Neural cell (in vitro differentiated cells): ENCODE measurements around the gene IFNE. TPM values are rescaled to one million over a fixed set of nuclear protein-coding genes. Genes with fewer than 3 reads are reported as not detected.

Experiments
- H2AFZ ChIP-seq: fragments of 200-600, 300-800 bp; sonication (generic), shearing (Covaris generic); 2 replicates; pipeline ENCODE4 v1.6.0; 2014; ENCODE audit warnings: low read depth, mild to moderate bottlenecking, antibody characterized with exemption, low read length, moderate library complexity
- H3F3A ChIP-seq: fragments of 200-600 bp; shearing (Covaris generic); 2 replicates; pipeline ENCODE4 v1.6.1; 2016; ENCODE audit warnings: mild to moderate bottlenecking, moderate library complexity, mixed read lengths, antibody characterized with exemption, low read length; ENCODE audit not compliant: insufficient read depth, poor library complexity, severe bottlenecking
- H3K27ac ChIP-seq: fragments of 200-600, 300-800 bp; sonication (generic), shearing (Covaris generic); 2 replicates; pipeline ENCODE4 v1.5.1; 2014; ENCODE audit warnings: mild to moderate bottlenecking, low read length, moderate library complexity
- H3K27me3 ChIP-seq: fragments of 300-800, 200-600 bp; sonication (generic), shearing (Covaris generic); 2 replicates; pipeline ENCODE4 v1.6.0; 2014; ENCODE audit warnings: mild to moderate bottlenecking, low read depth, low read length, moderate library complexity; ENCODE audit not compliant: insufficient read depth
- H3K36me3 ChIP-seq: fragments of 300-800, 200-600 bp; sonication (generic), shearing (Covaris generic); 2 replicates; pipeline ENCODE4 v1.5.1; 2014; ENCODE audit warnings: mild to moderate bottlenecking, antibody characterized with exemption, low read length, moderate library complexity; ENCODE audit not compliant: insufficient read depth
- H3K4me2 ChIP-seq: fragments of 300-800, 200-600 bp; sonication (generic), shearing (Covaris generic); 2 replicates; pipeline ENCODE4 v1.6.0; 2014; ENCODE audit warnings: mild to moderate bottlenecking, low read length
- H3K4me3 ChIP-seq: fragments of 300-800, 200-600 bp; sonication (generic), shearing (Covaris generic); 2 replicates; pipeline ENCODE4 v1.5.1; 2014; ENCODE audit warnings: mild to moderate bottlenecking, low read length, moderate library complexity
- H3K79me2 ChIP-seq: fragments of 200-600 bp; shearing (Covaris generic); replicated peaks from 2 replicates; pipeline ENCODE4 v1.6.0; 2014; ENCODE audit warnings: mild to moderate bottlenecking, low read length, moderate library complexity; ENCODE audit not compliant: insufficient read depth
- H3K9ac ChIP-seq: fragments of 300-800, 200-600 bp; sonication (generic), shearing (Covaris generic); 2 replicates; pipeline ENCODE4 v1.6.1; 2016; ENCODE audit warnings: mild to moderate bottlenecking, low read length, mixed read lengths
- H3K9me2 ChIP-seq: fragments of 200-600 bp; shearing (Covaris generic); 2 replicates; pipeline ENCODE4 v1.6.1; 2016; ENCODE audit warnings: mild to moderate bottlenecking, low read length, mixed read lengths; ENCODE audit not compliant: insufficient read depth
- H3K9me3 ChIP-seq: fragments of 200-600, 300-800 bp; sonication (generic), shearing (Covaris generic); 2 replicates; pipeline ENCODE4 v1.6.1; 2016; ENCODE audit warnings: mild to moderate bottlenecking, mixed run types, low read length, moderate library complexity, mixed read lengths
- H4K20me1 ChIP-seq: fragments of 200-600 bp; shearing (Covaris generic); 2 replicates; pipeline ENCODE4 v1.6.1; 2016; ENCODE audit warnings: mild to moderate bottlenecking, mixed run types; ENCODE audit not compliant: insufficient read depth
- CTCF ChIP-seq: fragments of 450-650 bp; IDR thresholded peaks from 2 replicates; pipeline ENCODE4 v1.5.1; 2014; ENCODE audit warnings: antibody characterized with exemption, mild to moderate bottlenecking, moderate library complexity; ENCODE audit not compliant: poor library complexity, severe bottlenecking
- EP300 ChIP-seq: fragments of 450-650 bp; conservative IDR thresholded peaks from 2 replicates; pipeline ENCODE4 v1.6.1; 2014; ENCODE audit warnings: antibody characterized with exemption, mild to moderate bottlenecking, moderate library complexity; ENCODE audit not compliant: poor library complexity, severe bottlenecking
- EZH2 ChIP-seq: fragments of 200-600, 300-800 bp; shearing (Covaris generic), sonication (generic); IDR thresholded peaks from 2 replicates; pipeline ENCODE4 v1.6.1; 2014; ENCODE audit warnings: antibody characterized with exemption, low read length, borderline replicate concordance, mild to moderate bottlenecking; ENCODE audit not compliant: insufficient read depth, poor library complexity, severe bottlenecking
- MXI1 ChIP-seq: fragments of 450-650 bp; conservative IDR thresholded peaks from 2 replicates; pipeline ENCODE4 v1.6.1; 2014; ENCODE audit warnings: antibody characterized with exemption, mild to moderate bottlenecking; ENCODE audit not compliant: poor library complexity, severe bottlenecking
- POLR2AphosphoS5 ChIP-seq: IDR thresholded peaks from 2 replicates; pipeline ENCODE4 v1.6.1; 2012
- RAD21 ChIP-seq: fragments of 450-650 bp; conservative IDR thresholded peaks from 2 replicates; pipeline ENCODE4 v1.6.1; 2014; ENCODE audit warnings: antibody characterized with exemption, mild to moderate bottlenecking, moderate library complexity
- REST ChIP-seq: IDR thresholded peaks from 2 replicates; pipeline ENCODE4 v1.6.1; 2012; ENCODE audit warnings: borderline replicate concordance
- SMC3 ChIP-seq: fragments of 450-650 bp; conservative IDR thresholded peaks from 2 replicates; pipeline ENCODE4 v1.6.1; 2014; ENCODE audit warnings: antibody characterized with exemption, mild to moderate bottlenecking, moderate library complexity; ENCODE audit not compliant: poor library complexity
- TAF1 ChIP-seq: IDR thresholded peaks from 2 replicates; pipeline ENCODE4 v1.6.1; 2012; ENCODE audit warnings: low read depth
- polyA plus RNA-seq: library from polyadenylated mRNA; depleted of rRNA; stranded (reverse); fragments of >200 nt; gene quantifications from 2 replicates; pipeline ENCODE4 v1.2.3, GENCODE V29; 2014

Gene IFNE
- polyA plus RNA-seq, 1 donor from 2014 or later: not detected

- Histone ChIP-seq H4K20me1 (no peaks in the 10 kb centered on the region), H3K4me3 (no peak overlapping the region), H3K9me2 (no peaks in the 10 kb centered on the region), H3K36me3 (no peaks in the 10 kb centered on the region), H3K27ac (no peak overlapping the region), H3K4me2 (no peak overlapping the region), H2AFZ (no peak overlapping the region), H3K9me3 (no peaks in the 10 kb centered on the region), H3K9ac (no peak overlapping the region), H3K79me2 (no peaks in the 10 kb centered on the region), H3F3A (no peaks in the 10 kb centered on the region), H3K27me3 (no peaks in the 10 kb centered on the region)
- TF ChIP-seq EP300: no peak
- no peak for TF ChIP-seq CTCF
- TF ChIP-seq POLR2AphosphoS5: no peak
- no peak for TF ChIP-seq RAD21
- TF ChIP-seq EZH2: no peak
- TF ChIP-seq MXI1: no peak
- TF ChIP-seq TAF1: no peak
- TF ChIP-seq SMC3: no peak
- no peak for TF ChIP-seq REST
Observed at GRCh38 chr9:21520501-21521228, 38.6 kb upstream of the IFNE start.

GRCh38 chr9:21519855-21520434, 37.8 kb upstream of the IFNE start:
- no peaks in the 10 kb centered on the region for H4K20me1 ChIP-seq
- no peak overlapping the region for H3K27ac ChIP-seq
- H2AFZ ChIP-seq: no peak overlapping the region
- no peaks in the 10 kb centered on the region for H3K79me2 ChIP-seq
- no peaks in the 10 kb centered on the region for H3K9me3 ChIP-seq
- H3K9ac ChIP-seq: no peak overlapping the region
- no peak overlapping the region for H3K4me3 ChIP-seq
- H3K36me3 ChIP-seq: no peaks in the 10 kb centered on the region
- no peaks in the 10 kb centered on the region for H3K9me2 ChIP-seq
- no peak overlapping the region for H3K4me2 ChIP-seq
- TF ChIP-seq MXI1 (no peak), TAF1 (no peak), EP300 (no peak), SMC3 (no peak), EZH2 (no peak), POLR2AphosphoS5 (no peak), REST (no peak), RAD21 (no peak), CTCF (no peak)
- H3K27me3 ChIP-seq: no peaks in the 10 kb centered on the region
- no peaks in the 10 kb centered on the region for H3F3A ChIP-seq
